Spleen (tissue), 11 donors: ENCODE data around the gene CTAG1B. TPM values are rescaled to one million over a fixed set of nuclear protein-coding genes. Genes with fewer than 3 reads are reported as not detected.
A peak's percentile ranks its signal among the peaks of the same experiment; 100 is the strongest.
"Not testable (repeated sequence)": the region's sequence is repeated elsewhere in the genome, so short reads cannot be mapped to it uniquely, and the experiment has no call there.

Source experiments
- DNase-seq: peaks from one replicate; pipeline ENCODE4 v3.0.0-alpha.2; 2020
- H3K27ac ChIP-seq, 8 donors: fragments of 200-600 bp; sonication (generic) in 7 of 8; 1 replicate in 4 of 8; 2 replicates in 4 of 8; pipeline versions ENCODE4 v1.5.0 to v1.8.0; 2016 to 2021; ENCODE audit warnings: inconsistent platforms in 4 of 8, mild to moderate bottlenecking in 4 of 8, moderate library complexity in 1 of 8
- H3K27me3 ChIP-seq, 7 donors: fragments of 200-600 bp; sonication (generic) in 6 of 7; replicated peaks in 1 of 7; 1 replicate in 4 of 7; 2 replicates in 3 of 7; pipeline versions ENCODE4 v1.5.0 to v1.8.0; 2016 to 2021; ENCODE audit warnings: inconsistent platforms in 3 of 7, mild to moderate bottlenecking in 1 of 7
- H3K36me3 ChIP-seq, 6 donors: fragments of 200-600 bp; sonication (generic) in 5 of 6; 1 replicate in 4 of 6; 2 replicates in 2 of 6; pipeline versions ENCODE4 v1.5.0 to v1.8.0; 2016 to 2021; ENCODE audit warnings: inconsistent platforms in 2 of 6
- H3K4me1 ChIP-seq, 6 donors: fragments of 200-600 bp; sonication (generic) in 5 of 6; 1 replicate in 3 of 6; 2 replicates in 3 of 6; pipeline versions ENCODE4 v1.5.0 to v1.8.0; 2016 to 2021; ENCODE audit warnings: inconsistent platforms in 3 of 6
- H3K4me3 ChIP-seq, 8 donors: fragments of 200-600 bp; sonication (generic) in 7 of 8; 1 replicate in 4 of 8; 2 replicates in 4 of 8; pipeline versions ENCODE4 v1.5.0 to v1.8.0; 2016 to 2021; ENCODE audit warnings: inconsistent platforms in 4 of 8, mild to moderate bottlenecking in 4 of 8, moderate library complexity in 2 of 8
- H3K9me3 ChIP-seq, 8 donors: fragments of 200-600 bp; sonication (generic) in 7 of 8; 1 replicate in 4 of 8; 2 replicates in 4 of 8; pipeline versions ENCODE4 v1.5.0 to v1.8.0; 2016 to 2021; ENCODE audit warnings: inconsistent platforms in 4 of 8
- CTCF ChIP-seq, 11 experiments: fragments of 200-600 bp in 7 of 11; fragments of 450-650 bp in 4 of 11; sonication (generic) in 4 of 11; IDR thresholded peaks in 8 of 11; conservative IDR thresholded peaks in 3 of 11; 1 replicate in 7 of 11; 2 replicates in 4 of 11; pipeline versions ENCODE4 v1.4.0 to v1.8.0; 2016 to 2021; ENCODE audit warnings: antibody characterized with exemption in 11 of 11, inconsistent platforms in 4 of 11, mild to moderate bottlenecking in 1 of 11
- POLR2A ChIP-seq, 3 donors: fragments of 450-650 bp; IDR thresholded peaks; one replicate each; pipeline ENCODE4 v1.5.1; 2017; ENCODE audit warnings: antibody characterized with exemption in 3 of 3, mild to moderate bottlenecking in 1 of 3
- POLR2AphosphoS5 ChIP-seq, 3 donors: sonication (generic); formaldehyde crosslinking; IDR thresholded peaks; one replicate each; pipeline ENCODE4 v1.5.1; 2017; ENCODE audit warnings: antibody characterized with exemption in 3 of 3
- WGBS, 5 donors: extraction: QIAGEN DNeasy Blood & Tissue Kit in 3 of 5; methylation state at CpG; one replicate each; pipeline versions ENCODE4 v1.1.5 to v1.1.7; 2013 to 2018; 5-methylcytosine and 5-hydroxymethylcytosine counted together
- intact Hi-C: fragments of 100-400 bp; cut with DNase I; formaldehyde crosslinking; loops from one replicate; pipeline ENCODE4 v1.15.0; 2023; ENCODE audit warnings: low total_unique reads
- polyA plus RNA-seq, 3 donors: library from polyadenylated mRNA; stranded (reverse); fragments of 200-250 nt; gene quantifications; one replicate each; pipeline ENCODE4 v1.2.1, GENCODE V29; 2013
- total RNA-seq, 7 donors: library from RNA; depleted of rRNA in 3 of 7; stranded (reverse); fragments of >200 nt in 3 of 7; fragmentation: NEBNext Ultra II Directional in 4 of 7; extraction: Animal tissue kit (Norgen Biotek cat#: 25700) in 4 of 7; gene quantifications; one replicate each; pipeline versions ENCODE4 v1.1.0 to v1.2.1, GENCODE V29; 2016 to 2021
- donor health status: healthy with polysubstance abuse.
- donor health status: DM: no; HTN: no; CAD: no; lungs with moderate emphysema.
- donor health status: DM: no; HTN: no; CAD: no.
- donor health status: Bipolar disorder and iron deficiency.
- donor health status: healthy.
- donor health status: DM: no; HTN: no; CAD: no.
- donor health status: DM: yes; HTN: yes; CAD: no.

The CTAG1B gene
- total and polyA plus RNA-seq, 10 donors, result not detected

GRCh38 chrX:154654925-154655324, 35.8 kb upstream of the CTAG1B start:
- TF ChIP-seq POLR2A (IDR thresholded peaks at IDR 0.05), result no peak
- TF ChIP-seq CTCF (IDR thresholded peaks at IDR 0.05 in 8 of 11, conservative IDR thresholded peaks at IDR 0.05 in 3 of 11), result no peak
- no peak for TF ChIP-seq POLR2AphosphoS5 (IDR thresholded peaks at IDR 0.05)
- Histone ChIP-seq H3K4me3 (no peak overlapping the region), H3K4me1 (peaks cover 0 to under 1% (median 0%) of the 10 kb centered on the region in 6 donors), H3K36me3 (no peaks in the 10 kb centered on the region), H3K9me3 (no peaks in the 10 kb centered on the region), H3K27me3 (no peaks in the 10 kb centered on the region), H3K27ac (no peak overlapping the region)
- intact Hi-C loops, result no loop called here
- WGBS, 5 donors, result 78 to 95% (median 91%) methylated on average over 13 to 15 of the region's 15 CpGs
- DNase-seq, result no peak

GRCh38 chrX:154654372-154654771, 35.3 kb upstream of the CTAG1B start:
- H3K27ac ChIP-seq, result no peak overlapping the region
- H3K9me3 ChIP-seq, result no peaks in the 10 kb centered on the region
- no peaks in the 10 kb centered on the region for H3K27me3 ChIP-seq
- intact Hi-C loops, result no loop called here
- WGBS, 5 donors, result 63 to 78% (median 71%) methylated on average over 5 to 10 of the region's 10 CpGs
- peak; percentile 70 for DNase-seq
- TF ChIP-seq CTCF (IDR thresholded peaks at IDR 0.05 in 8 of 11, conservative IDR thresholded peaks at IDR 0.05 in 3 of 11) (no peak), POLR2A (IDR thresholded peaks at IDR 0.05) (no peak), POLR2AphosphoS5 (IDR thresholded peaks at IDR 0.05) (no peak)
- no peaks in the 10 kb centered on the region for H3K36me3 ChIP-seq
- H3K4me3 ChIP-seq, result no peak overlapping the region
- H3K4me1 ChIP-seq, result peaks cover 0 to 5% (median 0%) of the 10 kb centered on the region in 6 donors

GRCh38 chrX:154653413-154653812, 34.3 kb upstream of the CTAG1B start, which contains the start of gene CTAG2:
Gene CTAG2, minus strand, starts transcription at chrX:154653579. Its CDS starts 64 bp downstream, at chrX:154653515.
- intact Hi-C loops, H3K27ac ChIP-seq, H3K4me1 ChIP-seq, H3K9me3 ChIP-seq, DNase-seq, H3K36me3 ChIP-seq, H3K4me3 ChIP-seq, H3K27me3 ChIP-seq: not testable (repeated sequence)
- 100% methylated on average over 1 of the region's 27 CpGs; no CpG with 5 or more reads in 4 of the 5 donors for WGBS, 5 donors

GRCh38 chrX:154653048-154653401, 33.9 kb upstream of the CTAG1B start:
- no peak for TF ChIP-seq POLR2A (IDR thresholded peaks at IDR 0.05)
- intact Hi-C loops, result no loop called here
- Histone ChIP-seq H3K4me3 (no peak overlapping the region), H3K27me3 (no peaks in the 10 kb centered on the region), H3K9me3 (no peaks in the 10 kb centered on the region), H3K36me3 (no peaks in the 10 kb centered on the region), H3K4me1 (peaks cover 0 to 5% (median 0%) of the 10 kb centered on the region in 6 donors), H3K27ac (no peak overlapping the region)
- no peak for DNase-seq
- WGBS, 5 donors, result 87 to 96% (median 93%) methylated on average over 5 to 22 of the region's 23 CpGs

GRCh38 chrX:154652311-154653047, 33.4 kb upstream of the CTAG1B start:
- peak; percentile 73 for DNase-seq
- no peaks in the 10 kb centered on the region for H3K9me3 ChIP-seq

More at GRCh38 chrX:154652311-154653047, 33.4 kb upstream of the CTAG1B start:
- H3K36me3 ChIP-seq, result no peaks in the 10 kb centered on the region
- H3K27ac ChIP-seq, result no peak overlapping the region
- H3K4me1 ChIP-seq, result peaks cover 0 to 5% (median 0%) of the 10 kb centered on the region in 6 donors
- TF ChIP-seq POLR2A (IDR thresholded peaks at IDR 0.05) (no peak), CTCF (IDR thresholded peaks at IDR 0.05 in 8 of 11, conservative IDR thresholded peaks at IDR 0.05 in 3 of 11) (no peak), POLR2AphosphoS5 (IDR thresholded peaks at IDR 0.05) (no peak)
- intact Hi-C loops, result no loop called here
- no peak overlapping the region for H3K4me3 ChIP-seq
- no peaks in the 10 kb centered on the region for H3K27me3 ChIP-seq
- WGBS, 5 donors, result 91 to 97% (median 93%) methylated on average over 19 to 30 of the region's 30 CpGs
